Ascending aorta (tissue), 2 donors: ENCODE measurements around the gene BSPRY. TPM values are rescaled to one million over a fixed set of nuclear protein-coding genes. Genes with fewer than 3 reads are reported as not detected.
A peak's percentile ranks its signal among the peaks of the same experiment; 100 is the strongest.
"Not testable (repeated sequence)": the region's sequence is repeated elsewhere in the genome, so short reads cannot be mapped to it uniquely, and the experiment has no call there.

Source experiments
- DNase-seq, 2 donors: peaks; one replicate each; pipeline ENCODE4 v3.0.0-alpha.2; 2019; ENCODE audit warnings: low spot score in 2 of 2
- H3K27ac ChIP-seq, 2 donors: fragments of 200-600 bp; sonication (generic); one replicate each; pipeline ENCODE4 v1.5.1; 2016 to 2017; ENCODE audit warnings: mild to moderate bottlenecking in 1 of 2
- H3K27me3 ChIP-seq: fragments of 200-600 bp; sonication (generic); one replicate; pipeline ENCODE4 v1.5.1; 2017
- H3K36me3 ChIP-seq, 2 donors: fragments of 200-600 bp; sonication (generic); one replicate each; pipeline ENCODE4 v1.5.1; 2016
- H3K4me1 ChIP-seq, 2 donors: fragments of 200-600 bp; sonication (generic); one replicate each; pipeline ENCODE4 v1.5.1; 2016 to 2017; ENCODE audit warnings: mild to moderate bottlenecking in 1 of 2
- H3K4me3 ChIP-seq, 2 donors: fragments of 200-600 bp; sonication (generic); one replicate each; pipeline ENCODE4 v1.5.1; 2016 to 2017; ENCODE audit warnings: mild to moderate bottlenecking in 1 of 2
- H3K9me3 ChIP-seq, 2 donors: fragments of 200-600 bp; sonication (generic); one replicate each; pipeline ENCODE4 v1.5.1; 2016
- intact Hi-C: fragments of 100-400 bp; cut with DNase I; formaldehyde crosslinking; loops from one replicate; pipeline ENCODE4 v1.15.1; 2023
- total RNA-seq: library from RNA; depleted of rRNA; stranded (reverse); fragments of >200 nt; gene quantifications from one replicate; pipeline ENCODE4 v1.1.0, GENCODE V29; 2016
- TF ChIP-seq, protein P1 (sequence below), 3 experiments: fragments of 200-600 bp in 2 of 3; fragments of 450-650 bp in 1 of 3; sonication (generic) in 2 of 3; IDR thresholded peaks; one replicate each; pipeline ENCODE4 v1.5.1; 2016 to 2019; ENCODE audit warnings: antibody characterized with exemption in 3 of 3, mild to moderate bottlenecking in 1 of 3, moderate library complexity in 1 of 3

BSPRY gene
- total RNA-seq, 1 donor from 2014 or later = not detected

DNA sequence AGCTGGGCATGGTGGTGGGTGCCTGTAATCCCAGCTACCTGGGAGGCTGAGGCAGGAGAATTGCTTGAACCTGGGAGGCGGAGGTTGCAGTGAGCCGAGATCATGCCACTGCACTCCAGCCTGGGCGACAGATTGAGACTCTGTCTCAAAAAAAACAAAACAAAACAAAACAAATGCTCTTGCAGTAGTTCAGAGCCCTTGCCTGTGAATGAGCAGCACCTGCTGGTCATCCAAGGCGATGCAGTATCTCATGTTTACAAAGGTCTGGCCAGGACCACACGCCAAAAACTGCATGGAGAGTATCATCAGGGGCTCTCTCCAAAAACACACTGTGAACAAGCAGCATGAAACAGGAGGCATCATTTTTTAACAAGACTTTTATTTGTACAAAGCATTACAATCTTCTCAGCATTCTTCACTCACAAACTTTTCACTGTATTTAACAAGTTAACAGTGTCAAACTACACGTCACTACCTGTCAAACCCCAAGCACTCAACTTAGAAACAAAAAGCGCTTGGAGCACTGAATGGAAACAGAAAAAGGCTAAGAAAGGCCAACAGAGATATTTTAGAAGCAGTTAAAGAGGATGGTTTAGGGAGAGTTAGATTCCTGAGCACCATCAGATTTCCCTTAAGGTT, 57.7 kb downstream of the BSPRY start:
- H3K27me3 ChIP-seq, H3K4me1 ChIP-seq, intact Hi-C loops, H3K27ac ChIP-seq, H3K9me3 ChIP-seq, H3K4me3 ChIP-seq: not testable (repeated sequence)
- TF ChIP-seq, protein P1, sequence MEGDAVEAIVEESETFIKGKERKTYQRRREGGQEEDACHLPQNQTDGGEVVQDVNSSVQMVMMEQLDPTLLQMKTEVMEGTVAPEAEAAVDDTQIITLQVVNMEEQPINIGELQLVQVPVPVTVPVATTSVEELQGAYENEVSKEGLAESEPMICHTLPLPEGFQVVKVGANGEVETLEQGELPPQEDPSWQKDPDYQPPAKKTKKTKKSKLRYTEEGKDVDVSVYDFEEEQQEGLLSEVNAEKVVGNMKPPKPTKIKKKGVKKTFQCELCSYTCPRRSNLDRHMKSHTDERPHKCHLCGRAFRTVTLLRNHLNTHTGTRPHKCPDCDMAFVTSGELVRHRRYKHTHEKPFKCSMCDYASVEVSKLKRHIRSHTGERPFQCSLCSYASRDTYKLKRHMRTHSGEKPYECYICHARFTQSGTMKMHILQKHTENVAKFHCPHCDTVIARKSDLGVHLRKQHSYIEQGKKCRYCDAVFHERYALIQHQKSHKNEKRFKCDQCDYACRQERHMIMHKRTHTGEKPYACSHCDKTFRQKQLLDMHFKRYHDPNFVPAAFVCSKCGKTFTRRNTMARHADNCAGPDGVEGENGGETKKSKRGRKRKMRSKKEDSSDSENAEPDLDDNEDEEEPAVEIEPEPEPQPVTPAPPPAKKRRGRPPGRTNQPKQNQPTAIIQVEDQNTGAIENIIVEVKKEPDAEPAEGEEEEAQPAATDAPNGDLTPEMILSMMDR (IDR thresholded peaks at IDR 0.05) = peak; percentile 46 to 56 (median 55)
- peaks cover 8 to 12% of the 10 kb centered on the region in 2 donors for H3K36me3 ChIP-seq
- DNase-seq = peak in 1 of 2 donors; percentile 78

DNA sequence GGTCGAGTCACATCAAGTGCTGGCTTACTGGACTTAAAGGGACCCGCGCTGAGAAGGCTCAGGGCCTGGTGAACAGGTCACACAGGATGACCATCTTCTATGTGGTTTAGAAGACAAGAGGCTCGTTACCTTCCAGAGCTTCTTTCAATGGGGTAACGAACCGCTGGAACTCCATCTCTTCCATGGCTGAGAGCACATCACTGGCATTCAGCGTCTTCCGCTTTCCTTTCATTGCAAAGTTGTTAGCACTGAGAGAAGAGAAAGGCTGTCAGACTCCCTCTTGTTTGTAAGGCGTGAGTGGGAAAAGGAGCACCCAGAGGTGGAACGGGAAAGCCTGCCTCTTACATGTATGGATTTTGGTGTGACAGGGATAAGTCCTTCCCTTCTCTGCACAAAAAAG, 60.1 kb downstream of the BSPRY start:
- TF ChIP-seq, protein P1 (IDR thresholded peaks at IDR 0.05) = no peak
- Histone ChIP-seq H3K9me3 (no peaks in the 10 kb centered on the region), H3K27ac (peak overlapping the region; percentile 96 to 98), H3K27me3 (no peaks in the 10 kb centered on the region), H3K36me3 (peaks cover 8 to 12% of the 10 kb centered on the region in 2 donors), H3K4me3 (peak overlapping the region; percentile 79 to 82), H3K4me1 (peaks cover 3 to 8% of the 10 kb centered on the region in 2 donors)
- intact Hi-C loops = no loop called here
- no peak for DNase-seq

- TF ChIP-seq, protein P1 (IDR thresholded peaks at IDR 0.05) = no peak
- Histone ChIP-seq H3K4me1 (peaks cover 3 to 8% of the 10 kb centered on the region in 2 donors), H3K4me3 (peak overlapping the region; percentile 79 to 82), H3K9me3 (no peaks in the 10 kb centered on the region), H3K27me3 (no peaks in the 10 kb centered on the region), H3K27ac (peak overlapping the region; percentile 96 to 98), H3K36me3 (peaks cover 8 to 12% of the 10 kb centered on the region in 2 donors)
- intact Hi-C loops = loop anchor here (1.0 kb wide), 2 partner anchors 9 to 135 kb away; partner anchors contain the start of genes ALAD, CDC26 and PRPF4
- DNase-seq = no peak
Observed at GRCh38 chr9:113409883-113410206, 60.5 kb downstream of the BSPRY start.

GRCh38 chr9:113410207-113410864, 61.0 kb downstream of the BSPRY start, which contains the start of the genes C9orf43 and POLE3:
Gene C9orf43 (plus strand): TSS chr9:113410747. CDS start chr9:113413494, 2,747 bp downstream.
Gene POLE3 (minus strand): TSS chr9:113410675. CDS start chr9:113410293, 382 bp downstream.
- Histone ChIP-seq H3K27me3 (no peaks in the 10 kb centered on the region), H3K27ac (peak within 1 kb of the TSS; percentile 96 to 98)
- intact Hi-C loops = loop anchor here (1.0 kb wide), 2 partner anchors 9 to 135 kb away; partner anchors contain the start of genes ALAD, CDC26 and PRPF4

GRCh38 chr9:113416149-113416721, 66.9 kb downstream of the BSPRY start:
- DNase-seq = no peak
- Histone ChIP-seq H3K36me3 (no peaks in the 10 kb centered on the region), H3K27ac (no peak overlapping the region), H3K9me3 (no peaks in the 10 kb centered on the region), H3K4me3 (no peak overlapping the region), H3K4me1 (peaks cover 0 to 3% of the 10 kb centered on the region in 2 donors), H3K27me3 (no peaks in the 10 kb centered on the region)
- intact Hi-C loops = no loop called here
- TF ChIP-seq, protein P1 (IDR thresholded peaks at IDR 0.05) = no peak

More at GRCh38 chr9:113410207-113410864, 61.0 kb downstream of the BSPRY start, which contains the start of the genes C9orf43 and POLE3:
- DNase-seq = peak; percentile 78 to 97
- peaks cover 8 to 12% of the 10 kb centered on the region in 2 donors for H3K36me3 ChIP-seq
- TF ChIP-seq, protein P1 (IDR thresholded peaks at IDR 0.05) = peak in 1 of 3 experiments; percentile 2
- peaks cover 3 to 8% of the 10 kb centered on the region in 2 donors for H3K4me1 ChIP-seq
- H3K4me3 ChIP-seq = peak within 1 kb of the TSS; percentile 79 to 82
- H3K9me3 ChIP-seq = no peaks in the 10 kb centered on the region
